HL-60/S4 (cell line): ENCODE results near the gene TMEM140.
"Not testable (repeated sequence)": the region's sequence is repeated elsewhere in the genome, so short reads cannot be mapped to it uniquely, and the experiment has no call there.

Experiments used
- in situ Hi-C: fragments of 300-500 bp; cut with MboI; formaldehyde crosslinking; loops from 2 replicates; pipeline ENCODE4 v1.14.3; 2022; ENCODE audit warnings: low sequenced_read_pairs

The TMEM140 gene

GRCh38 chr7:135170998-135171481 lies 23.2 kb downstream of the TMEM140 start:
- in situ Hi-C loops = not testable (repeated sequence)

DNA sequence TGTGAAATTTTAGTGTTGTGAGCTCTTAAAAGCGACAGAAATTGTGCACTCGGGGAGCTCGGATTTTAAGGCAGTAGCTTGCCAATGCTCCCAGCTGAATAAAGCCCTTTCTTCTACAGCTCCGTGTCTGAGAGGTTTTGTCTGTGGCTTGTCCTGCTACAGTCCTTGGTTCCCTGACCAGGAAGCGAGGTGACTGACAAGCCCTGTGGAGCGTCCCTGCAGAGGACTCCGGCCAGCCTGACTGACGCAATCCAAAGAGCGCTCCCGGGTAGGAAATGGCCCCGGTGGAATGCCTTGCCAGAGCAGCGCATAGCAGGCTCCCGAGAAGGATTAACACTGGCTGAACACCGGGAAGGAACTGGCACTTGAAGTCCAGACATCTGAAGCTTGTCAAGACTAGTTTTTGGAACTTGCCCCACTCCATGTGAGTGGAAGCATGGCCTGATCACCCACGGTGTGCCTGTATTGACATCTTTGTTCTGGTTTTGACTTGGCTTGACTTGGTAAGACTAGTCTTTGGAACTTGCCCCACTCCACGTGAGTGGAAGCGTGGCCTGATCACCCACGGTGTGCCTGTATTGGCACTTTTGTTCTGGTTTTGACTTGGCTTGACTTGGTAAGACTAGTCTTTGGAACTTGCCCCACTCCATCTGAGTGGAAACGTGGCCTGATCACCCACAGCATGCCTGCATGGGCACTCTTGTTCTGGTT lies 23.9 kb downstream of the TMEM140 start:
- in situ Hi-C loops = not testable (repeated sequence)

DNA sequence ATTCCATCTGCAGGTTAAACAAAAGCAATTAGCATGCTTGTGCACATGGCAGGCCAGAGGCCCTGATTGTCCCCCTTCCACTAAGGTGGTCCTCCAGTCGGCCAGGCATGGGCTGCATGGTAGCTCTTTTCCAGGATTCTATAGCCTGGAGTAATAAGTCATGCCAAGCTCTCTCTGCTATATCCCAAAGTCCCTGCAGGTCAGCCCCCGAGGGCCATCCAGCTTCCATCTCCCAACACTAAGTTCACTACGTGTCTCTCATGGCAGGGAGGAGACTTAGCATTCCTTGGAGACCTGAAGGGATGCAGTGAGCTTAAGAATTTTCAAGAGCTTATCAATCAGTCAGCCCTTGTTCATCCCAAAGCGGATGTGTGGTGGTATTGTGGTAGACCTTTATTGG lies 26.0 kb downstream of the TMEM140 start:
- in situ Hi-C loops = not testable (repeated sequence)

DNA sequence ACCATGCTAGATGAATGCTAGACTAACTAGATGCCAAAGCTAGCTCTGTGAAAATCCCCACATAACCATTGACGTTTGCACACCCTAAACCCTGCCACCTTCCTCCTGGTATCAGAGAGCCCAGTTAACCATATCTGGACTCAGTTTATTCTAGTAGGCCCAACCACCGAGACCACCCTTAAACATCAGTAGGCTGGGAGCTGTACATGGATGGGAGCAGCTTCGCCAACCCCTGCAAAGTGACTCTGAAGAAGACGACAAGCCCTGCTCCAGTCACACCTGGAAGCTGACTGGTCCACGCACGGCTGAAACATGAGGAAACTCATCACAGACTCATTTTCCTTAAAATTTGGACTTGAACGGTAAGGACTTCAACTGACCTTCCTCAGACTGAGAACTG lies 27.1 kb downstream of the TMEM140 start:
- in situ Hi-C loops = no loop called here

DNA sequence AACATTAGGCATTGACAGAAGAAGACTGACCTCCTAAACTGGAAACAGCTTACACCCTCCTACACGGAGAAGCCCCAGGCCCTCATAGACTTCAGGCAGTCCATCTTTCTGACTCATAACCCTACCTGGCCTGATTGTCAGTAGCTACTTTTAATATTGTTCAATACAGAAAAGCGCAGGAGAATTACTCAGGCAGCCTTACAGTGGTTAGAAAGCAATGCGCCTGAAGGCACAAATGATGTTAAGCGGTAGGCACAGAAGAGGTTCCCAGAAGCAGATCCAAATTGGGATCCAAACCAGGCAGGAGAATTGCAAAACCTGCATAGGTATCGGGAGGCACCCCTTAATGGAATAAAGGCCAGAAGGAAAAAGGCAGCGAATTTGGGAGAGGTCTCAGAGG lies 28.1 kb downstream of the TMEM140 start:
- in situ Hi-C loops = no loop called here

GRCh38 chr7:135177028-135177696 lies 29.3 kb downstream of the TMEM140 start:
- in situ Hi-C loops = no loop called here

GRCh38 chr7:135178364-135178763 lies 30.5 kb downstream of the TMEM140 start:
- in situ Hi-C loops = no loop called here

GRCh38 chr7:135179321-135179925 lies 31.6 kb downstream of the TMEM140 start:
- in situ Hi-C loops = no loop called here

- in situ Hi-C loops = no loop called here
Observed at GRCh38 chr7:135180122-135180521, 32.2 kb downstream of the TMEM140 start.

DNA sequence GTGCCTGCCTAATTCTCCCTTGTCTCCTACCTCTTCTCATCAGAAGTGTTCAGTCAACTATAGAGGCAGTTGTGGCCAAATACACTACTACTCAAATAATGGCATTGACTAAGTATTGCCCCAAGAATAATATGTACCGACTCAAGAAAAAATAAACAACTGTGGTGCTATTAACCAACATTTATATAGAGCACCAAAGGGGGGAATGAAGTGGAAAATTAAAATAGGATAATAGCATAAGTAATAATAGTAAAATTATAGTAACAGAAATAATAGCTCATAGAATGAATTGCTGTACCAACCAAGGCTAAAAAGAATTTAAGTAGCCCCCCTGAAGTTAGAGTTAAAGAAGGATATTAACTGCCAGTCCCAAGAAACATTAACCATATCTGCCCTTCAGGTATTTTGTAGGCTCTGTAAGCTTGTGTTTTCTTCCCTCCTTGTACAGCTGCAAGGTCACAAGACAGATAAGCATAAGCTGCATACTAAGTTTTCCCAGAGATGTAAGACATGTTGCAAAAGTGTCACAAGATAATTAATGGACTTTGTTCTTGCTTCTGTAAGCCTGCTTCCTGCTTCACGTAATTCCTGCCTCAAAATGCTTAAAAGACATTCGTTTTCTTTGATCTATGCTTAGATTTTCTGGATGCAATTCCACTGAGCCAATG lies 33.5 kb downstream of the TMEM140 start:
- in situ Hi-C loops = no loop called here

GRCh38 chr7:135181929-135182678 lies 34.2 kb downstream of the TMEM140 start:
- in situ Hi-C loops = no loop called here

GRCh38 chr7:135183478-135183877 lies 35.6 kb downstream of the TMEM140 start:
- in situ Hi-C loops = no loop called here

DNA sequence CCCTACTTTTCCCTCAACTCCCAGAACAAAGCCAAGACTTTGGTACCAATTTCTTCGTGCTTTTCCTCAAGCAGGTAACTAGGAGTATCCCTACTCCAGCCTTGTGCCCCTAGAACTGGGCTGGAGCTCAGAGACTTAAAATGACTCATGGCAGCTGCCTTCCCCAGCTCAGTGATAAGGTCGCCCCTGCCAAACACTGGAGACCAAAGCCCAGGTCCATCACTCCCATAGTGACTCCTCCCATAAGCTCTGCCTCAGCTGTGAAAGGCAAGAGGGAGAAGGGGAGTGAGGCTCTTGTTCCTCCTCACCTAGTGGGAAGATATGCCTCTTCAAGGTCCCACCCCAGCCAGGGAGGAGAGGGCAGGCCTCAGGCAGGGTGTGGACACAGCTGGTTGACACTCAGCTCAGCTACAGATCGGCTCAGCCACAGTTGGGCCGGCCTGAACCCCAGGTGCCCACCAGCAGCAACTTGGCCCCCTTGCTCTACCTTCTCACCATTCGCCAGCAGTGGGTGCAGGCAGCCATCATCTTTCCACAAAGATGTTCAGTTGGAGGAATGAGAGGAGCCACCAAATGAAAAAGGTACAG lies 36.5 kb downstream of the TMEM140 start:
- in situ Hi-C loops = no loop called here

- in situ Hi-C loops = no loop called here
Observed at GRCh38 chr7:135185471-135186260, 37.8 kb downstream of the TMEM140 start.

- in situ Hi-C loops = no loop called here
Observed at GRCh38 chr7:135186261-135186540, 38.3 kb downstream of the TMEM140 start.

DNA sequence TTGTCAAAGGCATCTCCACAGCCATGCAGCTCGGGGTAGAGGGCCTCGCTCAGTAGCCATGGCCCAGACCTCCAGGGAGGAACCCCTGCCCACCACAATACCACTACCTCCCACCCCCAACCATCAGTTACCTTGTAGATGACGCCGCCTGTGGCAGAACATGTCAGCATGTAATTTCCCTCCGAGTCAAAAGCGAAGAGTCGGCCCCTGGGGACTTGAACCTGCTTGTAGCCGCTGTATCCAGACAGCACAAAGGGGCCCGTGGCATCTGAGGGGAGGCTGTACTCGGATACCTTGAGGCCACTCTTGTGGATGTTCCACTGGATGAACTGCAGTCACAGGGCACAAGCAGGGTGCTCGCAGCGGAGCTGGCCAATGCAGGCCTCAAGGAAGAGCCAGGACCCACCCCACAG lies 39.0 kb downstream of the TMEM140 start:
- in situ Hi-C loops = no loop called here

DNA sequence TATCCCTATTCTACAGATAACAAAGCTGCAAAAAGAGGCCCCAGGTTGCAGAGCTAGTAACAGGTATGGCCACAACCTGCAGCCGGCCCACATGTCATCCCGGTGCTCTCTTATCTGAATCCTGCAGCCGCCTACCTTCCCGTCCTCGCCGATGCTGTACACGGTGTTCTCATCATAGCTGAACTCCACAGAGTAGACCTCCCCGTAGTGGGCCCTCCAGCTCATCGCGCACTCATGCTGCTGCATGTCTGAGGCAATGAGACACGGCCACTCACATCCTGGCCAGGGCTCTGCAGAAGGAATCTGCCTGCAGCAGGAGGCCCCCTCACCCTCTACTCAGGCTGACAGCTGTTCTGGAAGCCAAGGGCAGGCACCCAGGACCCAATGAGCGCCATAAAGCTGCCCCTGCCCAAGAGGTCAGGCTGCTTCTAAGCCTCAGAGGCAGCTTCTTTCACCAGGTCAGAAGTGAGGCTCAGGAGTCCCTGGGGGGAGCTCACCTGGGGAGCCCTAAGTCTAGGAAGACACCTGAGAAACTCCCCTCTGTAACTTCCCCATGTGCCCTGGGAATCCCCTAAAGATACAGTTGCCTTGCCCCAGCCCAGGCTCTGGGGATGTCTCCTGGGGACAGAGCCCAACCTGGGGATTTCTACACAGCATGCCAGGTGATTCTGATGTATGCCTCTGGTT lies 40.6 kb downstream of the TMEM140 start:
- in situ Hi-C loops = no loop called here

GRCh38 chr7:135189221-135189662 lies 41.4 kb downstream of the TMEM140 start:
- in situ Hi-C loops = no loop called here

- in situ Hi-C loops = no loop called here
Observed at GRCh38 chr7:135189961-135190360, 42.1 kb downstream of the TMEM140 start.
